Keratinocyte (primary cell): ENCODE results near the gene FPR3.

Source experiments
- EZH2 ChIP-seq: IDR thresholded peaks from one replicate; pipeline ENCODE4 v1.6.1; 2012; ENCODE audit warnings: inconsistent platforms, mild to moderate bottlenecking, low read length, moderate library complexity
- TF ChIP-seq, protein P1 (sequence below), 3 experiments: IDR thresholded peaks in 1 of 3; conservative IDR thresholded peaks in 1 of 3; optimal IDR thresholded peaks in 1 of 3; 2 replicates in 2 of 3; 3 replicates in 1 of 3; pipeline versions ENCODE3 to v1.5.1; 2011; ENCODE audit warnings: low read length in 3 of 3, mild to moderate bottlenecking in 3 of 3, moderate library complexity in 2 of 3, control low read depth in 1 of 3, inconsistent platforms in 1 of 3; ENCODE audit not compliant: insufficient read depth in 2 of 3; ENCODE audit errors: extremely low read depth in 1 of 3

DNA sequence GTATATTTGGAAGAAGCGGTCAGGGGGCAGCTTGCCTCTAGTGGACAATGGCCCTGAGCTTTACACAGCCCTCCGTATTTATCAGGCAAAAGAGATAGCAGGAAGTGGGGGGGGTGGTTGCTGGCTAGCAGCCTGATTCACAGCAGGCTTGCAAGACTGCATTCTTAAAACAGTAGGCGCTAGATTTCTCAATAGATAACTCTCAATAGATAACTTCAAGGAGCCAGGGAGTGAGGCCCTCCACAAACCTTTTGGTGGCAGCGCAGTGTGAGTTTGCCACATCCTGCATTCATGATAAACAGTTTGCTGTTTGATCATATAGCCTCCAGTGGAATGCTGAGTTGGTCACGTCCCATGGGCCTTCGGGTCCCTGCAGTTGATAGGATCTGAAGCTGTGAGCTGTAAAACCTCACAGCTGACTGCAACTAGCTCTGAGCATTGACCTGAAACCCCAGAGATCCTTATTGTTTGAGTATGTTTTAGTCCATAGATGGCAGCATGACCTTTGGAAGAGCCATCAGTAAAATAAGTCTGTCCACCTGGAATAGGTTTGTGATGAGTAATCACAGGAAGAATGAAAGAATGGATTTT, 12.2 kb downstream of the FPR3 start:
- TF ChIP-seq, protein P1, sequence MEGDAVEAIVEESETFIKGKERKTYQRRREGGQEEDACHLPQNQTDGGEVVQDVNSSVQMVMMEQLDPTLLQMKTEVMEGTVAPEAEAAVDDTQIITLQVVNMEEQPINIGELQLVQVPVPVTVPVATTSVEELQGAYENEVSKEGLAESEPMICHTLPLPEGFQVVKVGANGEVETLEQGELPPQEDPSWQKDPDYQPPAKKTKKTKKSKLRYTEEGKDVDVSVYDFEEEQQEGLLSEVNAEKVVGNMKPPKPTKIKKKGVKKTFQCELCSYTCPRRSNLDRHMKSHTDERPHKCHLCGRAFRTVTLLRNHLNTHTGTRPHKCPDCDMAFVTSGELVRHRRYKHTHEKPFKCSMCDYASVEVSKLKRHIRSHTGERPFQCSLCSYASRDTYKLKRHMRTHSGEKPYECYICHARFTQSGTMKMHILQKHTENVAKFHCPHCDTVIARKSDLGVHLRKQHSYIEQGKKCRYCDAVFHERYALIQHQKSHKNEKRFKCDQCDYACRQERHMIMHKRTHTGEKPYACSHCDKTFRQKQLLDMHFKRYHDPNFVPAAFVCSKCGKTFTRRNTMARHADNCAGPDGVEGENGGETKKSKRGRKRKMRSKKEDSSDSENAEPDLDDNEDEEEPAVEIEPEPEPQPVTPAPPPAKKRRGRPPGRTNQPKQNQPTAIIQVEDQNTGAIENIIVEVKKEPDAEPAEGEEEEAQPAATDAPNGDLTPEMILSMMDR (optimal IDR thresholded peaks at IDR 0.05 in 1 of 3, IDR thresholded peaks at IDR 0.05 in 1 of 3, conservative IDR thresholded peaks at IDR 0.05 in 1 of 3; ENCODE audit: extremely low read depth in 1 of 3, insufficient read depth in 2 of 3, low read length in 3 of 3), result no peak
- TF ChIP-seq EZH2, result no peak
